Mucosa of descending colon (tissue), 3 donors: ENCODE data around the gene TNFAIP8L3. TPM values are rescaled to one million over a fixed set of nuclear protein-coding genes. Genes with fewer than 3 reads are reported as not detected.

Experiments used
- ATAC-seq: fragments of 200-7000 bp; cut with Tn5 transposase; one replicate; pipeline ENCODE4 v1.9.1; 2020; ENCODE audit warnings: mild to moderate bottlenecking, moderate library complexity
- DNase-seq, 3 donors: peaks; one replicate each; pipeline ENCODE4 v3.0.0-alpha.2; 2020
- H3K36me3 ChIP-seq: fragments of 200-600 bp; one replicate; pipeline ENCODE4 v1.8.0; 2021; ENCODE audit warnings: low read depth, mild to moderate bottlenecking
- H3K4me1 ChIP-seq: fragments of 200-600 bp; one replicate; pipeline ENCODE4 v1.8.0; 2021; ENCODE audit warnings: low read depth, mild to moderate bottlenecking
- H3K4me3 ChIP-seq: fragments of 200-600 bp; one replicate; pipeline ENCODE4 v1.8.0; 2021; ENCODE audit warnings: mild to moderate bottlenecking
- H3K9me3 ChIP-seq: fragments of 200-600 bp; one replicate; pipeline ENCODE4 v1.8.0; 2021; ENCODE audit warnings: mild to moderate bottlenecking
- CTCF ChIP-seq: fragments of 200-600 bp; IDR thresholded peaks from one replicate; pipeline ENCODE4 v1.8.0; 2022; ENCODE audit warnings: antibody characterized with exemption, mild to moderate bottlenecking
- intact Hi-C, 2 donors: fragments of 100-400 bp; cut with DNase I in 1 of 2; cut with micrococcal nuclease in 1 of 2; formaldehyde crosslinking; loops; one replicate each; pipeline versions ENCODE4 v1.11.0 to v1.11.1; 2022; cut with DNase I, micrococcal nuclease
- total RNA-seq, 3 donors: library from RNA; stranded (reverse); fragmentation: NEBNext Ultra II Directional in 2 of 3; extraction: Animal tissue kit (Norgen Biotek cat#: 25700) in 2 of 3; gene quantifications; one replicate each; pipeline versions ENCODE4 v1.2.1 to v1.2.4, GENCODE V29; 2021 to 2023
- donor health status: DM: no; HTN: no; CAD: no; lungs with moderate emphysema.
- donor health status: DM: no; HTN: no; CAD: no.
- donor health status: DM: no; HTN: yes; CAD: no.

The TNFAIP8L3 gene
- total RNA-seq, 3 donors from 2014 or later, result 8.2 to 11.2 (median 10.0) TPM

- intact Hi-C loops, result no loop called here
- Histone ChIP-seq H3K4me3 (no peak overlapping the region), H3K36me3 (no peaks in the 10 kb centered on the region), H3K9me3 (peaks cover 3% of the 10 kb centered on the region), H3K4me1 (no peaks in the 10 kb centered on the region)
- TF ChIP-seq CTCF, result no peak
- ATAC-seq (no peak), DNase-seq (no peak)
Measured at GRCh38 chr15:51121631-51122225, 27.0 kb upstream of the TNFAIP8L3 start.

GRCh38 chr15:51121118-51121517 lies 26.4 kb upstream of the TNFAIP8L3 start:
- DNase-seq, result no peak

GRCh38 chr15:51119120-51119519 lies 24.4 kb upstream of the TNFAIP8L3 start:
- no peak for TF ChIP-seq CTCF
- no peak for DNase-seq
- no peaks in the 10 kb centered on the region for H3K36me3 ChIP-seq
- H3K4me1 ChIP-seq, result no peaks in the 10 kb centered on the region
- intact Hi-C loops, result no loop called here
- peaks cover 3% of the 10 kb centered on the region for H3K9me3 ChIP-seq
- no peak for ATAC-seq
- no peak overlapping the region for H3K4me3 ChIP-seq

More at GRCh38 chr15:51121118-51121517, 26.4 kb upstream of the TNFAIP8L3 start:
- Histone ChIP-seq H3K9me3 (peaks cover 3% of the 10 kb centered on the region), H3K4me1 (no peaks in the 10 kb centered on the region), H3K4me3 (no peak overlapping the region), H3K36me3 (no peaks in the 10 kb centered on the region)
- ATAC-seq, result peak; percentile 99
- intact Hi-C loops, result no loop called here
- TF ChIP-seq CTCF, result no peak

GRCh38 chr15:51117270-51117669 lies 22.6 kb upstream of the TNFAIP8L3 start:
- no peak overlapping the region for H3K4me3 ChIP-seq
- no peak for TF ChIP-seq CTCF
- no peaks in the 10 kb centered on the region for H3K9me3 ChIP-seq
- no peak for ATAC-seq
- intact Hi-C loops, result no loop called here
- no peak for DNase-seq
- H3K4me1 ChIP-seq, result no peaks in the 10 kb centered on the region
- no peaks in the 10 kb centered on the region for H3K36me3 ChIP-seq

GRCh38 chr15:51114437-51115119 lies 19.9 kb upstream of the TNFAIP8L3 start:
- ATAC-seq (no peak), DNase-seq (no peak)
- Histone ChIP-seq H3K36me3 (no peaks in the 10 kb centered on the region), H3K9me3 (no peaks in the 10 kb centered on the region), H3K4me3 (no peak overlapping the region), H3K4me1 (no peaks in the 10 kb centered on the region)
- intact Hi-C loops, result no loop called here
- TF ChIP-seq CTCF, result no peak
